Measurements from ENCODE around the gene GLRA2. TPM values are rescaled to one million over a fixed set of nuclear protein-coding genes. Genes with fewer than 3 reads are reported as not detected.

Gene GLRA2
- total RNA-seq, result not detected in 2 replicates

- no peak for DNase-seq (ENCODE audit: extremely low read depth, low read depth, low spot score)
Observed at GRCh38 chrX:14529290-14529989, at the start of gene GLRA2. GLRA2 (plus strand) TSS chrX:14529536; CDS start chrX:14530058, 522 bp downstream.

GRCh38 chrX:14489437-14489836 lies 39.9 kb upstream of the GLRA2 start:
- DNase-seq (ENCODE audit: extremely low read depth, low read depth, low spot score), result no peak

GRCh38 chrX:14491689-14492088 lies 37.6 kb upstream of the GLRA2 start:
- no peak for DNase-seq (ENCODE audit: extremely low read depth, low read depth, low spot score)

- DNase-seq (ENCODE audit: extremely low read depth, low read depth, low spot score), result no peak
Observed at GRCh38 chrX:14496674-14497073, 32.7 kb upstream of the GLRA2 start.

- DNase-seq (ENCODE audit: extremely low read depth, low read depth, low spot score), result no peak
Observed at GRCh38 chrX:14497184-14497666, 32.1 kb upstream of the GLRA2 start.

GRCh38 chrX:14501327-14501726 lies 28.0 kb upstream of the GLRA2 start:
- DNase-seq (ENCODE audit: extremely low read depth, low read depth, low spot score), result no peak

- DNase-seq (ENCODE audit: extremely low read depth, low read depth, low spot score), result no peak
Observed at GRCh38 chrX:14504960-14505538, 24.3 kb upstream of the GLRA2 start.

GRCh38 chrX:14505648-14506047 lies 23.7 kb upstream of the GLRA2 start:
- DNase-seq (ENCODE audit: extremely low read depth, low read depth, low spot score), result no peak

- no peak for DNase-seq (ENCODE audit: extremely low read depth, low read depth, low spot score)
Observed at GRCh38 chrX:14506866-14507265, 22.5 kb upstream of the GLRA2 start.

GRCh38 chrX:14508025-14508690 lies 21.2 kb upstream of the GLRA2 start:
- no peak for DNase-seq (ENCODE audit: extremely low read depth, low read depth, low spot score)

GRCh38 chrX:14509325-14510057 lies 19.8 kb upstream of the GLRA2 start:
- DNase-seq (ENCODE audit: extremely low read depth, low read depth, low spot score), result no peak

GRCh38 chrX:14528629-14529289 lies 577 bp upstream of the GLRA2 start:
- no peak for DNase-seq (ENCODE audit: extremely low read depth, low read depth, low spot score)

GRCh38 chrX:14533867-14534266 lies 4.5 kb downstream of the GLRA2 start:
- no peak for DNase-seq (ENCODE audit: extremely low read depth, low read depth, low spot score)

- DNase-seq (ENCODE audit: extremely low read depth, low read depth, low spot score), result no peak
Observed at GRCh38 chrX:14546190-14546589, 16.9 kb downstream of the GLRA2 start.

GRCh38 chrX:14554131-14554715 lies 24.9 kb downstream of the GLRA2 start:
- no peak for DNase-seq (ENCODE audit: extremely low read depth, low read depth, low spot score)

GRCh38 chrX:14564058-14564457 lies 34.7 kb downstream of the GLRA2 start:
- no peak for DNase-seq (ENCODE audit: extremely low read depth, low read depth, low spot score)

- no peak for DNase-seq (ENCODE audit: extremely low read depth, low read depth, low spot score)
Observed at GRCh38 chrX:14573161-14573560, 43.8 kb downstream of the GLRA2 start.

GRCh38 chrX:14581081-14581480 lies 51.7 kb downstream of the GLRA2 start:
- no peak for DNase-seq (ENCODE audit: extremely low read depth, low read depth, low spot score)

- no peak for DNase-seq (ENCODE audit: extremely low read depth, low read depth, low spot score)
Observed at GRCh38 chrX:14584548-14584947, 55.2 kb downstream of the GLRA2 start.

- DNase-seq (ENCODE audit: extremely low read depth, low read depth, low spot score), result no peak
Observed at GRCh38 chrX:14590216-14590615, 60.9 kb downstream of the GLRA2 start.

Measured in glomerular endothelial cell (primary cell).